GM18498 (cell line): ENCODE measurements around the gene NCOA5.
"Not testable (repeated sequence)": the region's sequence is repeated elsewhere in the genome, so short reads cannot be mapped to it uniquely, and the experiment has no call there.

ENCODE experiments used
- ATAC-seq: cut with Tn5 transposase; IDR thresholded peaks from one replicate; pipeline ENCODE4 v1.9.1; 2021; ENCODE audit warnings: mild to moderate bottlenecking, moderate library complexity; ENCODE audit not compliant: unreplicated experiment

The NCOA5 gene

GRCh38 chr20:46121184-46121930, 31.6 kb upstream of the NCOA5 start:
- ATAC-seq: no peak

GRCh38 chr20:46120136-46120535, 30.4 kb upstream of the NCOA5 start:
- no peak for ATAC-seq

- no peak for ATAC-seq
Observed at GRCh38 chr20:46119547-46119946, 29.8 kb upstream of the NCOA5 start.

GRCh38 chr20:46119028-46119546, 29.3 kb upstream of the NCOA5 start:
- peak; percentile 36 for ATAC-seq

GRCh38 chr20:46118481-46119020, 28.8 kb upstream of the NCOA5 start:
- peak; percentile 55 for ATAC-seq

- ATAC-seq: peak; percentile 83
Observed at GRCh38 chr20:46117704-46118467, 28.1 kb upstream of the NCOA5 start, which contains the start of gene CD40. Gene CD40, plus strand, starts transcription at chr20:46118314. Its CDS starts 30 bp downstream, at chr20:46118344.

- ATAC-seq: no peak
Observed at GRCh38 chr20:46114449-46114848, 24.7 kb upstream of the NCOA5 start.

GRCh38 chr20:46113113-46113470, 23.3 kb upstream of the NCOA5 start:
- ATAC-seq: no peak

GRCh38 chr20:46112430-46113112, 22.8 kb upstream of the NCOA5 start:
- ATAC-seq: no peak

GRCh38 chr20:46111836-46112212, 22.1 kb upstream of the NCOA5 start:
- no peak for ATAC-seq

- peak; percentile 56 for ATAC-seq
Observed at GRCh38 chr20:46111028-46111835, 21.5 kb upstream of the NCOA5 start.

GRCh38 chr20:46108976-46109375, 19.2 kb upstream of the NCOA5 start:
- ATAC-seq: no peak

GRCh38 chr20:46108435-46108841, 18.7 kb upstream of the NCOA5 start:
- ATAC-seq: peak; percentile 86

- no peak for ATAC-seq
Observed at GRCh38 chr20:46107061-46107460, 17.3 kb upstream of the NCOA5 start.

- no peak for ATAC-seq
Observed at GRCh38 chr20:46104262-46104661, 14.5 kb upstream of the NCOA5 start.

- no peak for ATAC-seq
Observed at GRCh38 chr20:46102940-46103339, 13.2 kb upstream of the NCOA5 start.

GRCh38 chr20:46101957-46102356, 12.2 kb upstream of the NCOA5 start:
- no peak for ATAC-seq

GRCh38 chr20:46100988-46101387, 11.2 kb upstream of the NCOA5 start:
- ATAC-seq: no peak

GRCh38 chr20:46100444-46100843, 10.7 kb upstream of the NCOA5 start:
- not testable (repeated sequence) for ATAC-seq
